ENCODE data around the gene MTOR.
"Not testable (repeated sequence)": the region's sequence is repeated elsewhere in the genome, so short reads cannot be mapped to it uniquely, and the experiment has no call there.

MTOR gene

DNA sequence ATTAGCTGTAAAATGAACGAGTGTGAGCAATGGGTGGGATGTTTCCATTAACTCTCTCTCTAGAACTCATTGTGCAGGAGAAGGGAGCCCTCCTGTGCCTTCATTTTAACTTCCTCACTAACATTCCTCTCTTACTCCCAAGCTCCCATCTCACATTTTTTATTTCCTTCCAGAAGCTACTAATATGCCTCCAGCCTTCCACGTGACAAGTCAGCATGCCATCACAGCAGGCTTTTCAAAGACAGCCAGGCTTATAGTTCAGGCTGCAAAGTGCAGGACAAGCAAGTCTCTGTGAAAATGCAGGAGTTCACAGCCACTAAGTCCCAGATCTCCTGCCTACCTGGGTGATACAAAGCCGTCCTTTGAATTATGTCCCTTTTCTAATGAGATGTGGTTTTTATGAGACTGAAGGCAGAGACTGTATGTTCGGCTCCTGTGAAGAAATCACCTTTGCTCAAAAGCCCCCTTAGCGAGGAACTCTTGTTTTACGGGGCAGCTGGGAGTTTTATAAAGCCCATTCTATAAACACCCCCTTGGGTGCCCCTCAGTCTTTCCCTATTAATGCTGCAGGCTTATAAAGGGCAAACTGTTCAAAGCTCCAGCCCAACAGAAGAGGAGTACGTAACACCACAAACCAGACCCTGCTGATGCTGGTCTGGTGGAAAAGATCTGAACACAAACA is 87.9 kb downstream of the MTOR start:
- H3K27me3 Mint-ChIP-seq (ENCODE audit: low read depth): no peaks in the 10 kb centered on the region
- H3K4me3 Mint-ChIP-seq: no peak overlapping the region
- peaks cover 1% of the 10 kb centered on the region for H3K36me3 Mint-ChIP-seq (ENCODE audit: low read depth)
- H3K27ac Mint-ChIP-seq: no peak overlapping the region
- H3K4me1 Mint-ChIP-seq (ENCODE audit: low read depth): no peaks in the 10 kb centered on the region
- DNase-seq (ENCODE audit: low spot score): no peak
- H3K9me3 Mint-ChIP-seq: no peaks in the 10 kb centered on the region

- no peak for DNase-seq (ENCODE audit: low spot score)
- H3K4me1 Mint-ChIP-seq (ENCODE audit: low read depth): no peaks in the 10 kb centered on the region
- H3K9me3 Mint-ChIP-seq: no peaks in the 10 kb centered on the region
- no peak overlapping the region for H3K27ac Mint-ChIP-seq
- no peak overlapping the region for H3K4me3 Mint-ChIP-seq
- H3K27me3 Mint-ChIP-seq (ENCODE audit: low read depth): no peaks in the 10 kb centered on the region
- peaks cover 19% of the 10 kb centered on the region for H3K36me3 Mint-ChIP-seq (ENCODE audit: low read depth)
Observed at GRCh38 chr1:11170102-11170501, 92.2 kb downstream of the MTOR start.

DNA sequence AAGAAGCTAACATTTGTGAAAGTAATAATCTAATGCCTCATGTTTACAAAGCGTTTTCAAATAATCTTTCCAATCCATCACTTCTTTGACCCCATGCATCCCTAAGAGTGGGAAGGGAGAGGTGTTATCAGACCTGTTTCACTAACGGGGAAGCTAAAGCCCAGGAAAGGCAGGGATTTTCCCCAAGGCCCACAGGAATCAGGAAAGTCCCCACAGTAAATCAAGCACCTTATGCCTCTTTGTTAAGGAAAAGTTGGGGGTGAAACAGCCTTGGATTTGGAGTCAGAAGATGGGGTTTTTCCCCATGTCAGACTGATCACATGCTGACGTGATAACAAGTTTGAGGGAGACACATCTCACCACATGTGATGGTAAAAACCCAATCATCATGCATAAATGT is 93.1 kb downstream of the MTOR start:
- Mint-ChIP-seq H3K4me3 (no peak overlapping the region), H3K4me1 (ENCODE audit: low read depth) (no peaks in the 10 kb centered on the region), H3K27me3 (ENCODE audit: low read depth) (no peaks in the 10 kb centered on the region), H3K9me3 (no peaks in the 10 kb centered on the region), H3K27ac (no peak overlapping the region), H3K36me3 (ENCODE audit: low read depth) (peaks cover 18% of the 10 kb centered on the region)
- no peak for DNase-seq (ENCODE audit: low spot score)

GRCh38 chr1:11168731-11169130 is 93.6 kb downstream of the MTOR start:
- Mint-ChIP-seq H3K36me3 (ENCODE audit: low read depth) (peaks cover 18% of the 10 kb centered on the region), H3K4me1 (ENCODE audit: low read depth) (no peaks in the 10 kb centered on the region), H3K27ac (no peak overlapping the region)

GRCh38 chr1:11166744-11167143 is 95.6 kb downstream of the MTOR start:
- not testable (repeated sequence) for H3K27me3 Mint-ChIP-seq (ENCODE audit: low read depth); H3K9me3 Mint-ChIP-seq; H3K27ac Mint-ChIP-seq; DNase-seq (ENCODE audit: low spot score); H3K4me1 Mint-ChIP-seq (ENCODE audit: low read depth); H3K4me3 Mint-ChIP-seq
- H3K36me3 Mint-ChIP-seq (ENCODE audit: low read depth): peaks cover 22% of the 10 kb centered on the region

More at GRCh38 chr1:11168731-11169130, 93.6 kb downstream of the MTOR start:
- no peak for DNase-seq (ENCODE audit: low spot score)
- H3K27me3 Mint-ChIP-seq (ENCODE audit: low read depth): no peaks in the 10 kb centered on the region
- H3K4me3 Mint-ChIP-seq: no peak overlapping the region
- no peaks in the 10 kb centered on the region for H3K9me3 Mint-ChIP-seq

GRCh38 chr1:11162752-11163151 is 99.6 kb downstream of the MTOR start:
- not testable (repeated sequence) for H3K27ac Mint-ChIP-seq; DNase-seq (ENCODE audit: low spot score); H3K9me3 Mint-ChIP-seq; H3K4me3 Mint-ChIP-seq; H3K27me3 Mint-ChIP-seq (ENCODE audit: low read depth); H3K4me1 Mint-ChIP-seq (ENCODE audit: low read depth)
- H3K36me3 Mint-ChIP-seq (ENCODE audit: low read depth): peaks cover 18% of the 10 kb centered on the region

DNA sequence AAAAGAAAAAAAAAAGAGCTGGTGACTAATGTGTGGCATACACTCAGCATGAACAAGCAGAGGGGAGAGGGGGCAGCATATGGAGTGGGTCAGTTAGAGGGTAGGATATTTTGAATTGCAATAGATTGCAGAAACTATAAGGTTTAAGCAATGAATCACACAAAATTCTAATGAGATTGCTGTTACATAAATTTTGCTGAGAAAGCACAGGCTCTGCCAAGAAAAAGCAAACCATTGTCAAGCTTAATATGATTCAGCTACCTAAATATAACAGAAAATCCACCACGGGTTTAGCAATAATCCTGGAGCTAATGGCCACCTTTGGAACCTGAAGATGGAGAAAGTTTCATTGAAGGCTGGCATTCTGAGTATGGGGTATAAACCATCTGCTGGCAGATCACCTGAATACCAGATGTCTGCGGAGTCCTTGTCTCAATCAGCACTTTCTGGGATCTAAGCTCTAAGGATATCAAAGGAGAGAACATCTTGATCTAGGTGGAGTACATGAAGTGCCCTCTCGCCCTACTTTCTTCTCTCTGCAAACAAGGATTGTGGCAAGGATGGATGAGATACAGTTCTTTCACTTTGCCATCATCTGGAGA is 103.5 kb downstream of the MTOR start:
- Mint-ChIP-seq H3K36me3 (ENCODE audit: low read depth) (peaks cover 19% of the 10 kb centered on the region), H3K4me3 (no peak overlapping the region), H3K4me1 (ENCODE audit: low read depth) (peaks cover 10% of the 10 kb centered on the region), H3K27me3 (ENCODE audit: low read depth) (no peaks in the 10 kb centered on the region), H3K9me3 (no peaks in the 10 kb centered on the region), H3K27ac (no peak overlapping the region)
- no peak for DNase-seq (ENCODE audit: low spot score)

GRCh38 chr1:11158291-11158690 is 104.1 kb downstream of the MTOR start:
- no peak overlapping the region for H3K27ac Mint-ChIP-seq
- no peaks in the 10 kb centered on the region for H3K9me3 Mint-ChIP-seq
- no peak for DNase-seq (ENCODE audit: low spot score)
- H3K4me3 Mint-ChIP-seq: no peak overlapping the region
- peaks cover 10% of the 10 kb centered on the region for H3K4me1 Mint-ChIP-seq (ENCODE audit: low read depth)
- no peaks in the 10 kb centered on the region for H3K27me3 Mint-ChIP-seq (ENCODE audit: low read depth)
- H3K36me3 Mint-ChIP-seq (ENCODE audit: low read depth): peaks cover 19% of the 10 kb centered on the region

DNA sequence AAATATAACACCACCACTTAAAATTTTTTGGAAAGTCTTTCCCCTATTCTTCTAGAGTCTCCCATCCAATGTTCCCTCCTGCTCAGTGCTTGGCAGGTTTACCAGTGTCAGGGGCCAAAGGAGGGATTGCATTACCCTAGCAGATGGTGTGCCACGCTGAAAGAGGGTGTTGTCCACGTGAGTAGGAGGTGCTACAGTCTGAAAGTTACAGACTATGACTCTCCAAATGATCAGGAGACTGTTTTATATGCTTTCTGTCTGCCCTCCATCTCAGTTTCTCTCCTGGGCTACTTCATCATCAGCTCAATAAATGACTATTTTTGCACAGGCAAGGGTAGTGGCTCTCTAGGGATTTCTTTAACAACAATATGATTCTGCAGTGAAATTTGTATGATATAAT is 104.5 kb downstream of the MTOR start:
- DNase-seq (ENCODE audit: low spot score): no peak
- Mint-ChIP-seq H3K36me3 (ENCODE audit: low read depth) (peaks cover 24% of the 10 kb centered on the region), H3K9me3 (no peaks in the 10 kb centered on the region), H3K27me3 (ENCODE audit: low read depth) (no peaks in the 10 kb centered on the region), H3K4me3 (no peak overlapping the region), H3K27ac (no peak overlapping the region), H3K4me1 (ENCODE audit: low read depth) (peaks cover 10% of the 10 kb centered on the region)

DNA sequence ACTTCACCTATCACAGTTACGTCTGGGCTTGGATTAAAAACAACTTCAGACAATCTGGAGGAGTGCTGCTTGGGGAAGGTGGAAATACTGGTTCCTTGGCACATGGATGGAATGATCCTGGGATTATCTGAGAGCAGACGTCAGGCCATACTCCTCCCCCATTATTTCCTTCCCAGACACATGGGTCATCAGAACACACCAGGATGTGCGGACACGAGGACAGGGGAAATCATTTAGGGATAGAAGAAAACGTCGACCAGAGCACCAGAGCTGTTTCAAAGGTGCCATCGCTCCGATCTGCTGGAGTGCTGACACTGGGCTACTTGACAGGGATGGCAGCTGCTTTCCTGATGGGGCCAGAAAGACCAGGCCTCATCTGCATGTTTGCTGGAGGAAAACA is 105.0 kb downstream of the MTOR start:
- Mint-ChIP-seq H3K9me3 (no peaks in the 10 kb centered on the region), H3K4me3 (no peak overlapping the region), H3K27me3 (ENCODE audit: low read depth) (no peaks in the 10 kb centered on the region), H3K27ac (no peak overlapping the region), H3K36me3 (ENCODE audit: low read depth) (peaks cover 27% of the 10 kb centered on the region), H3K4me1 (ENCODE audit: low read depth) (peaks cover 10% of the 10 kb centered on the region)
- DNase-seq (ENCODE audit: low spot score): no peak

GRCh38 chr1:11156963-11157362 is 105.4 kb downstream of the MTOR start:
- Mint-ChIP-seq H3K27ac (no peak overlapping the region), H3K36me3 (ENCODE audit: low read depth) (peaks cover 25% of the 10 kb centered on the region), H3K9me3 (no peaks in the 10 kb centered on the region), H3K4me1 (ENCODE audit: low read depth) (peaks cover 10% of the 10 kb centered on the region), H3K4me3 (no peak overlapping the region), H3K27me3 (ENCODE audit: low read depth) (no peaks in the 10 kb centered on the region)
- no peak for DNase-seq (ENCODE audit: low spot score)

DNA sequence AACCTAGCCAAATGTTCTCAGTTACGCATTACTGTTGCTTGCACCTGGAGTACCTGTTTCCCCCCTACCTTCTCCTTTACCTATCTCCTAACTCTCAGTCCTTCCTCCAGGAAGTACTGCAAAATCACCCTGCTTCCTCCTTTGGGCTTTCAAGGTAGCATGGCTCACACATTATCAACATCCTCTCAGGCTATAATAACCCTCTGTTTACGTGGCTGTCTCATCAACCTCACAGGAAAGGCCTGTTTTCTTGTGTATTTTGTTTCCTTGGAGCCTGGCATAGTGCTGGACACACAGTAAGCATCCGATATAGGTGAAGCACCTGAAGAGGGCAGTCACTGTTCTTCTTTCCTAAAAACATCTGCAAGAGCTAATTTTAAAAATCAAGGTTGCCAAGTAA is 105.9 kb downstream of the MTOR start:
- Mint-ChIP-seq H3K27me3 (ENCODE audit: low read depth) (no peaks in the 10 kb centered on the region), H3K9me3 (no peaks in the 10 kb centered on the region), H3K4me1 (ENCODE audit: low read depth) (peaks cover 10% of the 10 kb centered on the region), H3K4me3 (no peak overlapping the region), H3K27ac (no peak overlapping the region), H3K36me3 (ENCODE audit: low read depth) (peaks cover 25% of the 10 kb centered on the region)
- no peak for DNase-seq (ENCODE audit: low spot score)

- Mint-ChIP-seq H3K27me3 (ENCODE audit: low read depth) (no peaks in the 10 kb centered on the region), H3K36me3 (ENCODE audit: low read depth) (peaks cover 27% of the 10 kb centered on the region), H3K27ac (no peak overlapping the region), H3K9me3 (no peaks in the 10 kb centered on the region), H3K4me1 (ENCODE audit: low read depth) (peaks cover 6% of the 10 kb centered on the region), H3K4me3 (no peak overlapping the region)
- DNase-seq (ENCODE audit: low spot score): no peak
Observed at GRCh38 chr1:11153184-11153583, 109.2 kb downstream of the MTOR start.

- Mint-ChIP-seq H3K36me3 (ENCODE audit: low read depth) (peaks cover 27% of the 10 kb centered on the region), H3K27me3 (ENCODE audit: low read depth) (no peaks in the 10 kb centered on the region), H3K4me1 (ENCODE audit: low read depth) (peaks cover 6% of the 10 kb centered on the region), H3K4me3 (no peak overlapping the region), H3K9me3 (no peaks in the 10 kb centered on the region), H3K27ac (no peak overlapping the region)
- no peak for DNase-seq (ENCODE audit: low spot score)
Observed at GRCh38 chr1:11152755-11153154, 109.6 kb downstream of the MTOR start.
